Mesothelial cell of epicardium (in vitro differentiated cells): ENCODE results near the gene ROBO1. TPM values are rescaled to one million over a fixed set of nuclear protein-coding genes. Genes with fewer than 3 reads are reported as not detected.

ENCODE experiments used
- DNase-seq, 2 experiments: peaks; one replicate each; pipeline ENCODE4 v3.0.0; 2021; ENCODE audit warnings: low spot score in 2 of 2; ENCODE audit not compliant: unreplicated experiment in 2 of 2
- H3K27ac Mint-ChIP-seq: 2 replicates; pipeline ENCODE4 v1.8.0; 2021; ENCODE audit warnings: mixed read lengths
- H3K27me3 Mint-ChIP-seq: 2 replicates; pipeline ENCODE4 v1.8.0; 2021; ENCODE audit warnings: low read depth, mixed read lengths
- H3K36me3 Mint-ChIP-seq: 2 replicates; pipeline ENCODE4 v1.8.0; 2021; ENCODE audit warnings: mixed read lengths
- H3K4me1 Mint-ChIP-seq: 2 replicates; pipeline ENCODE4 v1.8.0; 2021; ENCODE audit warnings: mixed read lengths
- H3K4me3 Mint-ChIP-seq: 2 replicates; pipeline ENCODE4 v1.8.0; 2021; ENCODE audit warnings: mild to moderate bottlenecking, moderate library complexity, mixed read lengths
- H3K9me3 Mint-ChIP-seq: 2 replicates; pipeline ENCODE4 v1.8.0; 2021; ENCODE audit warnings: mixed read lengths
- CTCF ChIP-seq: fragments of 200-600 bp; sonication (generic); IDR thresholded peaks from one replicate; pipeline ENCODE4 v1.5.0; 2021; ENCODE audit warnings: antibody characterized with exemption; ENCODE audit not compliant: unreplicated experiment
- total RNA-seq: library from RNA; stranded (reverse); gene quantifications from 3 replicates; pipeline ENCODE4 v1.2.1, GENCODE V29; 2021

The ROBO1 gene
- total RNA-seq, 1 donor from 2014 or later = 143 TPM

GRCh38 chr3:78605178-78605577 is 1162.6 kb downstream of the ROBO1 start:
- Mint-ChIP-seq H3K4me1 (peaks cover 3% of the 10 kb centered on the region), H3K27me3 (no peaks in the 10 kb centered on the region), H3K27ac (no peak overlapping the region), H3K9me3 (peaks cover 10% of the 10 kb centered on the region), H3K36me3 (peaks cover 41% of the 10 kb centered on the region), H3K4me3 (no peak overlapping the region)
- no peak for DNase-seq
- TF ChIP-seq CTCF = no peak

GRCh38 chr3:78604341-78604740 is 1163.5 kb downstream of the ROBO1 start:
- TF ChIP-seq CTCF = no peak

GRCh38 chr3:78601249-78601648 is 1166.5 kb downstream of the ROBO1 start:
- H3K36me3 Mint-ChIP-seq = peaks cover 31% of the 10 kb centered on the region
- H3K4me1 Mint-ChIP-seq = peaks cover 3% of the 10 kb centered on the region
- no peak overlapping the region for H3K4me3 Mint-ChIP-seq
- TF ChIP-seq CTCF = no peak
- no peak overlapping the region for H3K27ac Mint-ChIP-seq
- H3K27me3 Mint-ChIP-seq = no peaks in the 10 kb centered on the region
- DNase-seq = no peak
- peaks cover 10% of the 10 kb centered on the region for H3K9me3 Mint-ChIP-seq

More at GRCh38 chr3:78604341-78604740, 1163.5 kb downstream of the ROBO1 start:
- H3K4me3 Mint-ChIP-seq = no peak overlapping the region
- no peak overlapping the region for H3K27ac Mint-ChIP-seq
- peaks cover 10% of the 10 kb centered on the region for H3K9me3 Mint-ChIP-seq
- no peak for DNase-seq
- peaks cover 3% of the 10 kb centered on the region for H3K4me1 Mint-ChIP-seq
- H3K36me3 Mint-ChIP-seq = peaks cover 41% of the 10 kb centered on the region
- H3K27me3 Mint-ChIP-seq = no peaks in the 10 kb centered on the region

GRCh38 chr3:78589778-78590177 is 1178.0 kb downstream of the ROBO1 start:
- TF ChIP-seq CTCF = no peak
- Mint-ChIP-seq H3K27ac (peak overlapping the region; percentile 2), H3K27me3 (no peaks in the 10 kb centered on the region), H3K9me3 (peaks cover 4% of the 10 kb centered on the region), H3K36me3 (peaks cover 5% of the 10 kb centered on the region), H3K4me1 (peaks cover 17% of the 10 kb centered on the region), H3K4me3 (no peak overlapping the region)
- no peak for DNase-seq

- Mint-ChIP-seq H3K27ac (peak overlapping the region; percentile 2), H3K36me3 (peaks cover 4% of the 10 kb centered on the region), H3K4me3 (no peak overlapping the region), H3K9me3 (peaks cover 6% of the 10 kb centered on the region), H3K27me3 (no peaks in the 10 kb centered on the region), H3K4me1 (peaks cover 16% of the 10 kb centered on the region)
- DNase-seq = no peak
- TF ChIP-seq CTCF = no peak
Observed at GRCh38 chr3:78588906-78589621, 1178.7 kb downstream of the ROBO1 start.
